B cell (primary cell): ENCODE data around the gene PLIN5. TPM values are rescaled to one million over a fixed set of nuclear protein-coding genes. Genes with fewer than 3 reads are reported as not detected.

Experiments used
- ATAC-seq: fragments of 200-7000 bp; cut with Tn5 transposase; one replicate; pipeline ENCODE4 v1.10.0; 2021; ENCODE audit warnings: low read depth, mild to moderate bottlenecking, moderate number of reproducible peaks, moderate library complexity
- CTCF ChIA-PET: fragments of 350-600 bp; sonication (Branson Sonifier 250); formaldehyde crosslinking; loops from one replicate; lab custom pipeline; 2021; ENCODE audit warnings: antibody characterized with exemption, inconsistent platforms; lab: Charles Lee
- POLR2A ChIA-PET: fragments of 350-600 bp; sonication (Branson Sonifier 250); formaldehyde crosslinking; loops from one replicate; lab custom pipeline; 2021; ENCODE audit warnings: antibody characterized with exemption; lab: Charles Lee
- DNase-seq: peaks from one replicate; pipeline ENCODE4 v3.0.0; 2013
- H2AFZ ChIP-seq: 2 replicates; pipeline ENCODE4 v1.6.1; 2012; ENCODE audit warnings: mild to moderate bottlenecking, low read depth, low read length; ENCODE audit not compliant: insufficient read depth, poor library complexity, severe bottlenecking
- H3K27ac ChIP-seq, 2 donors: 1 replicate in 1 of 2; 2 replicates in 1 of 2; pipeline ENCODE4 v1.5.1; 2012 to 2013; ENCODE audit warnings: low read length in 2 of 2, mild to moderate bottlenecking in 2 of 2, moderate library complexity in 1 of 2
- H3K27me3 ChIP-seq, 4 experiments: fragments of 200-600 bp in 1 of 4; sonication (generic) in 1 of 4; replicated peaks in 1 of 4; 1 replicate in 2 of 4; 2 replicates in 2 of 4; pipeline versions ENCODE4 v1.6.1 to v1.7.0; 2013 to 2016; ENCODE audit warnings: low read length in 3 of 4, mild to moderate bottlenecking in 2 of 4, mixed read lengths in 1 of 4, moderate library complexity in 1 of 4; ENCODE audit not compliant: insufficient read depth in 4 of 4, control insufficient read depth in 3 of 4; ENCODE audit errors: control extremely low read depth in 1 of 4
- H3K36me3 ChIP-seq, 2 experiments: replicated peaks in 1 of 2; 1 replicate in 1 of 2; 2 replicates in 1 of 2; pipeline versions ENCODE4 v1.6.1 to v1.7.1; 2013; ENCODE audit warnings: low read length in 1 of 2; ENCODE audit not compliant: insufficient read depth in 2 of 2, control insufficient read depth in 1 of 2; ENCODE audit errors: control extremely low read depth in 1 of 2, extremely low read depth in 1 of 2
- H3K4me1 ChIP-seq, 2 donors: fragments of 200-600 bp in 1 of 2; sonication (generic) in 1 of 2; 1 replicate in 1 of 2; 2 replicates in 1 of 2; pipeline versions ENCODE4 v1.5.1 to v1.6.1; 2013 to 2017; ENCODE audit warnings: low read length in 2 of 2; ENCODE audit not compliant: control insufficient read depth in 2 of 2, insufficient read depth in 2 of 2
- H3K4me2 ChIP-seq: replicated peaks from 2 replicates; pipeline ENCODE3; 2012; ENCODE audit warnings: mild to moderate bottlenecking, low read depth, low read length; ENCODE audit not compliant: poor library complexity, severe bottlenecking
- H3K4me3 ChIP-seq, 5 experiments: fragments of 200-600 bp in 1 of 5; sonication (generic) in 1 of 5; 1 replicate in 3 of 5; 2 replicates in 2 of 5; pipeline versions ENCODE4 v1.5.1 to v1.7.0; 2011 to 2016; ENCODE audit warnings: low read length in 4 of 5, mild to moderate bottlenecking in 4 of 5, low read depth in 2 of 5, control low read depth in 1 of 5, moderate library complexity in 1 of 5; ENCODE audit not compliant: insufficient read depth in 1 of 5; ENCODE audit errors: control extremely low read depth in 1 of 5, extremely low read depth in 1 of 5
- H3K79me2 ChIP-seq: fragments of 200-600 bp; sonication (generic); one replicate; pipeline ENCODE4 v1.6.0; 2016; ENCODE audit warnings: low read length; ENCODE audit not compliant: control insufficient read depth, insufficient read depth
- H3K9ac ChIP-seq: fragments of 200-600 bp; sonication (generic); 2 replicates; pipeline ENCODE4 v1.6.1; 2017; ENCODE audit warnings: mild to moderate bottlenecking, low read length, moderate library complexity
- H3K9me3 ChIP-seq, 3 donors: one replicate each; pipeline versions ENCODE4 v1.6.1 to v1.7.1; 2013; ENCODE audit warnings: low read length in 2 of 3; ENCODE audit not compliant: control insufficient read depth in 2 of 3, insufficient read depth in 1 of 3; ENCODE audit errors: control extremely low read depth in 1 of 3
- H4K20me1 ChIP-seq: 2 replicates; pipeline ENCODE4 v1.6.0; 2012; ENCODE audit warnings: mild to moderate bottlenecking, low read length; ENCODE audit not compliant: insufficient read depth, control insufficient read depth, poor library complexity, severe bottlenecking
- H3K27ac Mint-ChIP-seq: one replicate; pipeline ENCODE4 v1.8.0; 2021; ENCODE audit warnings: mixed read lengths
- H3K27me3 Mint-ChIP-seq: one replicate; pipeline ENCODE4 v1.8.0; 2021; ENCODE audit warnings: mixed read lengths
- H3K4me1 Mint-ChIP-seq: one replicate; pipeline ENCODE4 v1.8.0; 2021; ENCODE audit warnings: mixed read lengths
- H3K4me3 Mint-ChIP-seq: one replicate; pipeline ENCODE4 v1.8.0; 2021; ENCODE audit warnings: mixed read lengths
- H3K9me3 Mint-ChIP-seq: one replicate; pipeline ENCODE4 v1.8.0; 2022; ENCODE audit warnings: mixed read lengths; ENCODE audit not compliant: insufficient read depth
- CTCF ChIP-seq: fragments of 200-600 bp; IDR thresholded peaks from one replicate; pipeline ENCODE4 v1.8.0; 2022; ENCODE audit warnings: antibody characterized with exemption, mild to moderate bottlenecking
- EZH2 ChIP-seq: IDR thresholded peaks from 2 replicates; pipeline ENCODE4 v1.6.1; 2012; ENCODE audit warnings: borderline replicate concordance, low read depth, mild to moderate bottlenecking, moderate library complexity, low read length; ENCODE audit not compliant: insufficient read depth, poor library complexity, severe bottlenecking
- WGBS: methylation state at CpG from one replicate; pipeline ENCODE4 v1.1.5; 2013; ENCODE audit warnings: missing lambda C conversion rate; ENCODE audit not compliant: insufficient coverage; 5-methylcytosine and 5-hydroxymethylcytosine counted together
- intact Hi-C: fragments of 100-400 bp; cut with micrococcal nuclease; formaldehyde crosslinking; loops from one replicate; pipeline ENCODE4 v1.10.0; 2022
- polyA plus RNA-seq: library from polyadenylated mRNA; depleted of rRNA; stranded (reverse); fragments of >200 nt; gene quantifications from 2 replicates; pipeline ENCODE4 v1.2.3, GENCODE V29; 2012
- total RNA-seq, 2 donors: library from RNA; stranded (reverse); fragments of 120-200 nt in 1 of 2; gene quantifications; 1 replicate in 1 of 2; 2 replicates in 1 of 2; pipeline versions ENCODE4 v1.2.3 to v1.2.4, GENCODE V29; 2013 to 2022

The PLIN5 gene
- total and polyA plus RNA-seq, 2 donors (not counting 1 experiment from before 2014, with no cell fraction given): 0.15 to 0.27 TPM

- Histone ChIP-seq H3K4me2 (no peak overlapping the region), H3K36me3 (no peaks in the 10 kb centered on the region), H3K4me3 (no peak overlapping the region), H3K79me2 (no peaks in the 10 kb centered on the region), H2AFZ (no peak overlapping the region), H3K27me3 (peaks cover 0 to 5% (median 2%) of the 10 kb centered on the region in 4 experiments), H3K27ac (no peak overlapping the region), H3K9ac (no peak overlapping the region), H3K9me3 (peaks cover 0 to 19% (median 0%) of the 10 kb centered on the region in 3 donors), H4K20me1 (no peaks in the 10 kb centered on the region), H3K4me1 (peaks cover 0 to 3% of the 10 kb centered on the region in 2 donors)
- Mint-ChIP-seq H3K4me3 (no peak overlapping the region), H3K27me3 (peaks cover 13% of the 10 kb centered on the region), H3K9me3 (no peaks in the 10 kb centered on the region), H3K4me1 (no peaks in the 10 kb centered on the region), H3K27ac (no peak overlapping the region)
- TF ChIP-seq EZH2 (no peak), CTCF (no peak)
- CTCF ChIA-PET: no interaction called here
- DNase-seq (no peak), ATAC-seq (no peak)
- intact Hi-C loops: no loop called here
- POLR2A ChIA-PET: no interaction called here
Measured at GRCh38 chr19:4553092-4553695, 18.2 kb upstream of the PLIN5 start.

- H3K4me3 Mint-ChIP-seq: no peak overlapping the region
Measured at GRCh38 chr19:4552525-4552819, 17.4 kb upstream of the PLIN5 start.

More at GRCh38 chr19:4552525-4552819, 17.4 kb upstream of the PLIN5 start:
- POLR2A ChIA-PET: no interaction called here
- Histone ChIP-seq H3K27me3 (no peaks in the 10 kb centered on the region), H3K4me3 (no peak overlapping the region), H3K27ac (no peak overlapping the region), H3K36me3 (no peaks in the 10 kb centered on the region), H2AFZ (no peak overlapping the region), H3K79me2 (no peaks in the 10 kb centered on the region), H4K20me1 (no peaks in the 10 kb centered on the region), H3K9ac (no peak overlapping the region), H3K9me3 (peaks cover 0 to 14% (median 0%) of the 10 kb centered on the region in 3 donors), H3K4me1 (no peaks in the 10 kb centered on the region), H3K4me2 (no peak overlapping the region)
- Mint-ChIP-seq H3K4me1 (no peaks in the 10 kb centered on the region), H3K9me3 (no peaks in the 10 kb centered on the region), H3K27ac (no peak overlapping the region), H3K27me3 (peaks cover 13% of the 10 kb centered on the region)
- no peak for DNase-seq
- TF ChIP-seq CTCF (no peak), EZH2 (no peak)
- no peak for ATAC-seq
- 95% methylated on average over 18 of the region's 18 CpGs for WGBS
- CTCF ChIA-PET: no interaction called here
- intact Hi-C loops: no loop called here
